ENCODE measurements around the gene NFKB1.
"Not testable (repeated sequence)": the region's sequence is repeated elsewhere in the genome, so short reads cannot be mapped to it uniquely, and the experiment has no call there.

Gene NFKB1

GRCh38 chr4:102619776-102620631 lies 118.8 kb downstream of the NFKB1 start:
- not testable (repeated sequence) for H3K27me3 ChIP-seq (ENCODE audit: control insufficient read depth, insufficient read depth, low read length); H3K36me3 ChIP-seq (ENCODE audit: control insufficient read depth, low read depth, low read length); H3K4me3 ChIP-seq (ENCODE audit: low read length); H3K9me3 ChIP-seq (ENCODE audit: control insufficient read depth, low read depth, low read length); H3K4me1 ChIP-seq (ENCODE audit: control insufficient read depth, low read depth, low read length); H3K27ac ChIP-seq (ENCODE audit: low read length); H3K9ac ChIP-seq (ENCODE audit: low read length)

DNA sequence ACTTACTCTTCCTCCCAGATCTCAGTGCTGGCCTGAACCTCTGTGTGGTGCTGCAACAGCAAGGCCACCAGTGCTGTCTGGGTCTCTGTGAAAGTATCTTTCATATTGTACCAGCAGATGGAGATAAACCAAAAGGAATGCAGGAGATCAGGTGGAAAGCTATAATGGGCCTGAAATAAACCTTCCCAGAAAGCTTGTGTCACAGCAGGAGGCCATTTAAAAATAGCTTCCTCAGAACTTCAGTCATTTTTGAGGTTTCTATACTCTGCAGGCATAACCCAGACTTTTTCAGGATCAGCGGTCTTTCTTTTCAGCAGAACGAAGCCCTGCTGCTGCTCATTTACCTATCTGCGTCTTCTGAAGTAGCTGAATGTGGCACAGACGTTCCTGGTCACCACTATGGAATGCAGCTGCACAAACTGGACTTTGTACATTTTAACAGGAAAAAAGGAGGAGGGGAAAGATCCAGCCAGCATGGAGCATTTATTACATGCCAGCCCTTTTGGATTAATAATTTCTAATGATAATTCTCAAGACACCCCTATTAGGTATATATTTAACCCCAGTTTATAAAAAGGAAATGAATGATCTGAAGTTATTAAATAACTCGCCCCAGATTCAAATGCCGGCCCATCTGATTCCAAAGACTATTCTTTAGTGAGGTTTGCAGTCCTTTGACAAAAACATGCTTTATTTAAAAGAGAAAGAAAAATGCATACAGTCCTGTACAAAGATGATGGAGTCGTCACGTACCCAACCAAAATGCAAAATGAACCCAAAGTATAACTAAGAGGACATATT lies 119.7 kb downstream of the NFKB1 start:
- Histone ChIP-seq H3K27me3 (ENCODE audit: control insufficient read depth, insufficient read depth, low read length) (no peaks in the 10 kb centered on the region), H3K9me3 (ENCODE audit: control insufficient read depth, low read depth, low read length) (no peaks in the 10 kb centered on the region), H3K4me3 (ENCODE audit: low read length) (no peak overlapping the region), H3K4me1 (ENCODE audit: control insufficient read depth, low read depth, low read length) (peaks cover 7% of the 10 kb centered on the region), H3K9ac (ENCODE audit: low read length) (no peak overlapping the region), H3K27ac (ENCODE audit: low read length) (no peak overlapping the region), H3K36me3 (ENCODE audit: control insufficient read depth, low read depth, low read length) (no peaks in the 10 kb centered on the region)

DNA sequence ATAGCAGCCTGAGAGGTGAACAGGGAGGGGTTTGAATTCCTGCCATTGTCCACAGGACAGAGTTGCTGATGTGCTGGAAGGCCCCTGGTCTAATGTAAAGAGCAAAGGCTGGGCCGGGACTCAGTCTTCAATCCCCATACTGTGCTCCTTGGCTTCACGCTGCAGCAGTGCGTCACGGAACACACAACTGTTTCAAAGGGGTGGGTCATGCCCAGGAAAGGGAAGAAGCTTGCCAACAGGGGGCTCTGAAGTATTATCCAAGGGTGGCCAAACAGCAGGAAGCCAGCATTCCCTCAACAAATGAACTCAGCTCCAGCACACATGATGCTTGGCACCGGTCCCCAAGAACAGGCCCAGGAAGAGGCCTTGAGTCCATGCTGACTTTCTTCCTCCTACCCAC lies 122.5 kb downstream of the NFKB1 start:
- no peaks in the 10 kb centered on the region for H3K36me3 ChIP-seq (ENCODE audit: control insufficient read depth, low read depth, low read length)
- no peak overlapping the region for H3K4me3 ChIP-seq (ENCODE audit: low read length)
- H3K27ac ChIP-seq (ENCODE audit: low read length) = no peak overlapping the region
- no peaks in the 10 kb centered on the region for H3K9me3 ChIP-seq (ENCODE audit: control insufficient read depth, low read depth, low read length)
- no peaks in the 10 kb centered on the region for H3K4me1 ChIP-seq (ENCODE audit: control insufficient read depth, low read depth, low read length)
- H3K9ac ChIP-seq (ENCODE audit: low read length) = no peak overlapping the region
- no peaks in the 10 kb centered on the region for H3K27me3 ChIP-seq (ENCODE audit: control insufficient read depth, insufficient read depth, low read length)

- Histone ChIP-seq H3K4me3 (ENCODE audit: low read length) (no peak overlapping the region), H3K27me3 (ENCODE audit: control insufficient read depth, insufficient read depth, low read length) (no peaks in the 10 kb centered on the region), H3K9me3 (ENCODE audit: control insufficient read depth, low read depth, low read length) (no peaks in the 10 kb centered on the region), H3K9ac (ENCODE audit: low read length) (no peak overlapping the region), H3K36me3 (ENCODE audit: control insufficient read depth, low read depth, low read length) (no peaks in the 10 kb centered on the region), H3K27ac (ENCODE audit: low read length) (no peak overlapping the region), H3K4me1 (ENCODE audit: control insufficient read depth, low read depth, low read length) (no peaks in the 10 kb centered on the region)
Observed at GRCh38 chr4:102624505-102624904, 123.3 kb downstream of the NFKB1 start.

DNA sequence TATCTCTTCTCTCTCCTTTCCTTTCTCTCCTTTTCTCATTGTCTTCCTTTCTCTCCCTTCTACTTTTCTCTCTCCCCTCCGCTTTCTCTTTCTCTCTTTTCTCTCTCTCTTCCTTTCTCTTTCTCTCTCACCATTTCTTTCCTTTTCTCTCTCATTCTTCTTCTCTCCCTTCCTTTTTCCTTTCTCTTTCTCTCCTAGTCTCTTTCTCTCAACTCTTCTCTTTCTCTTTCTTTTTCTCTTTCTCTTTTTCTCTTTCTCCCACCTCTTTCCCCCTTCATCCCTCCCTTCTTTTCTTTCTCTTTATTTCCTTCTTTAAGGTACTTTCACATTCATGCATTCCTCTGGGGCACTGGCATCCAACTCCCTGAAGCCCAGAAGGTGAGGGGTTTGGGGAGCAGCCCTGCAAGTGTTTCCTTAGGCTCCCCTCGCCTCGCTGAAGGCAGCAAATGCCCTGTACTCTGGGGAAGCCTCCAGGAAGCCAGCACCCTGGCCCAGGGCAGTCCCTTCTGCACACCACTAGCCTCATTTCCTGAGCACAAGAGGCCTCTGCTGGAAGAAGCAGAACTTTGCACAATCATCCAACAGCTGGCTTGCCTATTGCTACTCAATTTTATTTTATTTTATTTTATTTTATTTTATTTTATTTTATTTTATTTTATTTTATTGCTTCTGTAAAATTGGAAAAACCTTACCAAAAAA lies 124.2 kb downstream of the NFKB1 start:
- Histone ChIP-seq H3K27me3 (ENCODE audit: control insufficient read depth, insufficient read depth, low read length) (no peaks in the 10 kb centered on the region), H3K9ac (ENCODE audit: low read length) (no peak overlapping the region), H3K4me3 (ENCODE audit: low read length) (no peak overlapping the region)

GRCh38 chr4:102627831-102628523 lies 126.8 kb downstream of the NFKB1 start:
- H3K27me3 ChIP-seq (ENCODE audit: control insufficient read depth, insufficient read depth, low read length) = no peaks in the 10 kb centered on the region
- no peak overlapping the region for H3K27ac ChIP-seq (ENCODE audit: low read length)

More for the DNA sequence above, 124.2 kb downstream of the NFKB1 start:
- Histone ChIP-seq H3K36me3 (ENCODE audit: control insufficient read depth, low read depth, low read length) (no peaks in the 10 kb centered on the region), H3K27ac (ENCODE audit: low read length) (no peak overlapping the region), H3K4me1 (ENCODE audit: control insufficient read depth, low read depth, low read length) (no peaks in the 10 kb centered on the region), H3K9me3 (ENCODE audit: control insufficient read depth, low read depth, low read length) (no peaks in the 10 kb centered on the region)

GRCh38 chr4:102629673-102630072 lies 128.5 kb downstream of the NFKB1 start:
- H3K36me3 ChIP-seq (ENCODE audit: control insufficient read depth, low read depth, low read length) = peaks cover 7% of the 10 kb centered on the region
- no peaks in the 10 kb centered on the region for H3K27me3 ChIP-seq (ENCODE audit: control insufficient read depth, insufficient read depth, low read length)
- H3K4me1 ChIP-seq (ENCODE audit: control insufficient read depth, low read depth, low read length) = no peaks in the 10 kb centered on the region
- no peak overlapping the region for H3K4me3 ChIP-seq (ENCODE audit: low read length)
- no peak overlapping the region for H3K27ac ChIP-seq (ENCODE audit: low read length)
- H3K9me3 ChIP-seq (ENCODE audit: control insufficient read depth, low read depth, low read length) = no peaks in the 10 kb centered on the region
- no peak overlapping the region for H3K9ac ChIP-seq (ENCODE audit: low read length)

More at GRCh38 chr4:102627831-102628523, 126.8 kb downstream of the NFKB1 start:
- Histone ChIP-seq H3K9me3 (ENCODE audit: control insufficient read depth, low read depth, low read length) (no peaks in the 10 kb centered on the region), H3K36me3 (ENCODE audit: control insufficient read depth, low read depth, low read length) (peaks cover 7% of the 10 kb centered on the region), H3K4me1 (ENCODE audit: control insufficient read depth, low read depth, low read length) (no peaks in the 10 kb centered on the region), H3K9ac (ENCODE audit: low read length) (no peak overlapping the region), H3K4me3 (ENCODE audit: low read length) (no peak overlapping the region)

- H3K4me3 ChIP-seq (ENCODE audit: low read length) = no peak overlapping the region
Observed at GRCh38 chr4:102631616-102632015, 130.5 kb downstream of the NFKB1 start.

GRCh38 chr4:102632241-102633065 lies 131.3 kb downstream of the NFKB1 start:
- H3K36me3 ChIP-seq (ENCODE audit: control insufficient read depth, low read depth, low read length) = peaks cover 10% of the 10 kb centered on the region
- no peaks in the 10 kb centered on the region for H3K27me3 ChIP-seq (ENCODE audit: control insufficient read depth, insufficient read depth, low read length)
- no peak overlapping the region for H3K9ac ChIP-seq (ENCODE audit: low read length)
- H3K9me3 ChIP-seq (ENCODE audit: control insufficient read depth, low read depth, low read length) = no peaks in the 10 kb centered on the region
- no peak overlapping the region for H3K27ac ChIP-seq (ENCODE audit: low read length)
- no peaks in the 10 kb centered on the region for H3K4me1 ChIP-seq (ENCODE audit: control insufficient read depth, low read depth, low read length)
- H3K4me3 ChIP-seq (ENCODE audit: low read length) = no peak overlapping the region

More at GRCh38 chr4:102631616-102632015, 130.5 kb downstream of the NFKB1 start:
- Histone ChIP-seq H3K27ac (ENCODE audit: low read length) (no peak overlapping the region), H3K27me3 (ENCODE audit: control insufficient read depth, insufficient read depth, low read length) (no peaks in the 10 kb centered on the region), H3K4me1 (ENCODE audit: control insufficient read depth, low read depth, low read length) (no peaks in the 10 kb centered on the region), H3K9me3 (ENCODE audit: control insufficient read depth, low read depth, low read length) (no peaks in the 10 kb centered on the region), H3K36me3 (ENCODE audit: control insufficient read depth, low read depth, low read length) (peaks cover 7% of the 10 kb centered on the region), H3K9ac (ENCODE audit: low read length) (no peak overlapping the region)

GRCh38 chr4:102633100-102633499 lies 131.9 kb downstream of the NFKB1 start:
- Histone ChIP-seq H3K27ac (ENCODE audit: low read length) (no peak overlapping the region), H3K27me3 (ENCODE audit: control insufficient read depth, insufficient read depth, low read length) (no peaks in the 10 kb centered on the region), H3K9ac (ENCODE audit: low read length) (no peak overlapping the region), H3K9me3 (ENCODE audit: control insufficient read depth, low read depth, low read length) (no peaks in the 10 kb centered on the region), H3K4me3 (ENCODE audit: low read length) (no peak overlapping the region), H3K4me1 (ENCODE audit: control insufficient read depth, low read depth, low read length) (no peaks in the 10 kb centered on the region), H3K36me3 (ENCODE audit: control insufficient read depth, low read depth, low read length) (peaks cover 10% of the 10 kb centered on the region)

Measured in iPS-18a (cell line).